GM10266 (cell line): ENCODE data around the gene RNASE4.
"Not testable (repeated sequence)": the region's sequence is repeated elsewhere in the genome, so short reads cannot be mapped to it uniquely, and the experiment has no call there.

ENCODE experiments used
- DNase-seq: peaks from one replicate; pipeline ENCODE4 v3.0.0; 2012; ENCODE audit errors: extremely low spot score
- CTCF ChIP-seq: IDR thresholded peaks from 2 replicates; pipeline ENCODE4 v1.5.1; 2012; ENCODE audit warnings: mild to moderate bottlenecking, low read depth; ENCODE audit not compliant: control insufficient read depth, insufficient read depth; ENCODE audit errors: missing control alignments

RNASE4 gene

DNA sequence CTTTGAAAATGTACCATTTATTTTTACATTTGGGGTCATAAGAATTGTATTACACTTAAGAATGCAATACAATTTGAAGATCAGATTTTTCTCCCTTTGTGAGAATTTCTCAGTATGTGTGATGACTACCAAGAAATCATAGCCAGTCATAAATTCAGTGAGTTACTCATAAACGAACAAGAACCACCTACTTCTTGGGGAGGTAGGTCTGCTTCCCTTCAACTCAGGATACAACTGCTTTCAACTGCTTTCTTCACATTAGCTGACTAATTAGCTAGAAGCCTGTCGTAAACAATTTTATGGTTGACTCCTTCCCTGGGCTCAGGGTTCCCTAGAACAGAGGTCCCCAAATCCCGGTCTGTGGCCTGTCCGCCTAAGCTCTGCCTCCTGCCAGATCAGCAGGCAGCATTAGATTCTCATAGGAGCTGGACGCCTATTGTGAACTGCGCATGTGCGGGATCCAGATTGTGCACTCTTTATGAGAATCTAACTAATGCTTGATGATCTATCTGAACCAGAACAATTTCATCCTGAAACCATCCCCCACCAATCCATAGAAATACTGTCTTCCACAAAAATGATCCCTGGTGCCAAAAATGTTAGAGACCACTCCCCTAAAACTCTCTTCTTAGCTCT lies 7.9 kb downstream of the RNASE4 start:
- no peak for TF ChIP-seq CTCF
- no peak for DNase-seq

DNA sequence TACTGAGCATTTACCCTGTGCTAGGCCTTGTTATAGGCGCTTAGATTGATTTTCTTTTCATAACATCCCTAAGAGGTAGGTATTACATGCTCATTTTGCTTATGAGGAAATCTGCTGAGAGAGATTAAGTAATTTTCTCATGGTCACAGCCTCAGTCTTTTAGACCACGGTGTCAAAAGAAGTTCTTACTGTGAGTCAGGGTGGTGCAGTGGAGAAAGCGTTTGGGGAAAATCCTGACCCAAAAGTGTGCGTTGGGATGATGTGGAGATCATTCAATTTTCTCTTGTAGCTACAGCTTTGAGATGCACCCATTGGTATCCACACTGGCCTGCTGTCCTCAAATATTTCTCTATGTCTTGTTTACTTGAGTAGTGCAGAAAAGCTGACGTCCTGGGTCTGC lies 12.4 kb downstream of the RNASE4 start:
- no peak for TF ChIP-seq CTCF
- DNase-seq: no peak

GRCh38 chr14:20697273-20698017 lies 13.1 kb downstream of the RNASE4 start:
- peak; percentile 89 for TF ChIP-seq CTCF
- DNase-seq: peak; percentile 61

DNA sequence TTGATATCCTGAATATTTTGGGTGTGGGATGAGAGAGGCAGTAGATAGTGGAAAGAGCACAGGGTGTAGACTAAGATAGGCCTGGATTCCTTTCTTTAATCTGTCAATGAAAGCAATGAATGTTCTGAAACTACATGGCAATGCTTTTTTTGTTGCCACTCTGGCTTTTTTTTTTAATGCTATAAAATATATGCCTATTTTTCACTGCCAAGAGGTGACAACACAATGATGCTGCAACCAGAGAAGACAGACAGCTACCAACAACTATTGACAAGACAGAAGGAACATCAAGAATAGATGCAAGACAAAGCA lies 13.6 kb downstream of the RNASE4 start:
- TF ChIP-seq CTCF: no peak
- DNase-seq: no peak

DNA sequence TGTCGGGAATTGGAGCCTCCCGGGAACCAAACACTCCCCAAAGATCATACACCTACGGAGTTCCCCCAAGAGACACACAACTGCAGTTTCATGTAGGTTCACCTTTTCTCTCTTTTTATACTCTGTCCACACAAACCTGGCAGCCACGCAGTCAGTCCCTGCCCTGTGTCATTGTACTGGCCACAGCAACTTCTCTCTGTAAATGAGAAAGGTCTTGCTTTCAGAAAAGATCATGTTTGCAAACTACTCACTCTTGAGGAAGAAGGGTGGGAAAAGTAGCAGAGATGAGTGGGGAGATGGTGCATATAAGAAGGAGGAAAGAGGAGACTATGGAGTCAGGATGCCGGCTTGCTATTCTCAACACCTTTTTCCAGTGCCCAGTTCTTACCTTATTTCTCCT lies 14.6 kb downstream of the RNASE4 start:
- DNase-seq: no peak
- TF ChIP-seq CTCF: no peak

- no peak for TF ChIP-seq CTCF
- no peak for DNase-seq
Observed at GRCh38 chr14:20699931-20700330, 15.6 kb downstream of the RNASE4 start.

GRCh38 chr14:20700965-20701364 lies 16.6 kb downstream of the RNASE4 start:
- DNase-seq: not testable (repeated sequence)

GRCh38 chr14:20706657-20707355 lies 22.4 kb downstream of the RNASE4 start:
- TF ChIP-seq CTCF: no peak
- no peak for DNase-seq
